GM10248 (cell line): Measurements from ENCODE around the gene CEP57L1.

ENCODE experiments used
- CTCF ChIA-PET: fragments of 300-600 bp; sonication (Branson Sonifier 250); formaldehyde crosslinking; extraction: SDS; loops from one replicate; lab custom pipeline; 2021; ENCODE audit warnings: antibody characterized with exemption; lab: Yijun Ruan, JAX
- POLR2A ChIA-PET: fragments of 350-650 bp; sonication (Branson Sonifier 250); formaldehyde crosslinking; extraction: SDS; loops from one replicate; lab custom pipeline; 2020; ENCODE audit warnings: antibody characterized with exemption; lab: Yijun Ruan, JAX
- DNase-seq: peaks from one replicate; pipeline ENCODE4 v3.0.0; 2012; ENCODE audit errors: extremely low spot score
- TF ChIP-seq, protein P1 (sequence below): IDR thresholded peaks from 2 replicates; pipeline ENCODE4 v1.5.1; 2012; ENCODE audit warnings: mild to moderate bottlenecking, low read depth; ENCODE audit errors: extremely low read depth, missing control alignments, control extremely low read depth

CEP57L1 gene

DNA sequence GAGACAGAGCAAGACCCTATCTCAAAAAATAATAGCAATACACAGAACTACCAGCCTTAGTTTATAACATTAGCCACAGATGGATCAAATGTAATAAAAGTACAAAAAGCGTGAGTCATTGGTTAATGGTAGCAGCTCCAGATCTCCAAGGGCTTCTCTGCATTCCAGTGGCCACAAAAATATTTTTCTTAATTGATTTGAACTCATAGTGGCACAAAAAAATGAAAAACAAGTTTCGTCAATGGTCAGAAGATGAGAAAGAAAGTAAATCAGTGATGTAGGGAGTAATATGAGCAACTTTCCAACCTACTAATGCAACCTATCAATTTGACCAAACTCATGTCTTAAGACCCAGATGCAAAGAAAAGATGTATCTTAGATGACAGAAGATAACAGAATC lies 79.6 kb downstream of the CEP57L1 start:
- no peak for DNase-seq
- TF ChIP-seq, protein P1, sequence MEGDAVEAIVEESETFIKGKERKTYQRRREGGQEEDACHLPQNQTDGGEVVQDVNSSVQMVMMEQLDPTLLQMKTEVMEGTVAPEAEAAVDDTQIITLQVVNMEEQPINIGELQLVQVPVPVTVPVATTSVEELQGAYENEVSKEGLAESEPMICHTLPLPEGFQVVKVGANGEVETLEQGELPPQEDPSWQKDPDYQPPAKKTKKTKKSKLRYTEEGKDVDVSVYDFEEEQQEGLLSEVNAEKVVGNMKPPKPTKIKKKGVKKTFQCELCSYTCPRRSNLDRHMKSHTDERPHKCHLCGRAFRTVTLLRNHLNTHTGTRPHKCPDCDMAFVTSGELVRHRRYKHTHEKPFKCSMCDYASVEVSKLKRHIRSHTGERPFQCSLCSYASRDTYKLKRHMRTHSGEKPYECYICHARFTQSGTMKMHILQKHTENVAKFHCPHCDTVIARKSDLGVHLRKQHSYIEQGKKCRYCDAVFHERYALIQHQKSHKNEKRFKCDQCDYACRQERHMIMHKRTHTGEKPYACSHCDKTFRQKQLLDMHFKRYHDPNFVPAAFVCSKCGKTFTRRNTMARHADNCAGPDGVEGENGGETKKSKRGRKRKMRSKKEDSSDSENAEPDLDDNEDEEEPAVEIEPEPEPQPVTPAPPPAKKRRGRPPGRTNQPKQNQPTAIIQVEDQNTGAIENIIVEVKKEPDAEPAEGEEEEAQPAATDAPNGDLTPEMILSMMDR = no peak
- ChIA-PET CTCF (no interaction called here), POLR2A (no interaction called here)

DNA sequence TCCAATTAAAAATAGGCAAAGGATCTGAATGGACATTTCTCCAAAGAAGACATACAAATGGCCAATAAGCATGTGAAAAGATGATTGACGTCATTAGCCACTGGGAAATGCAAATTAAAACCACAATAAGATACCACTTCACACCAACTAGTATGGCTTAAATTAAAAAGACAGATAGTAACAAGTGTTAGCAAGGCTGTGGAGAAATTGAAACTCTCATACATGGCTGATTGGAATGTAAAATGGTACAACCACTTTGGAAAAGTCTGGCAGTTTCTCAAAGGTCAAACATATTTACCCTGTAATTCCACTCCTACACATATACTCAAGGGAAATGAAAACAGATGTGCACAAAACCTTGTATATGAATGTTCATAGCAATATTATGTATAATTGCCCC lies 83.6 kb downstream of the CEP57L1 start:
- no peak for DNase-seq
- POLR2A ChIA-PET = interaction anchor here (0.5 kb wide), 1 partner anchor 1683 kb away, joined by 4 read pairs; no protein-coding TSS in a partner anchor
- CTCF ChIA-PET = no interaction called here
- TF ChIP-seq, protein P1 = no peak

DNA sequence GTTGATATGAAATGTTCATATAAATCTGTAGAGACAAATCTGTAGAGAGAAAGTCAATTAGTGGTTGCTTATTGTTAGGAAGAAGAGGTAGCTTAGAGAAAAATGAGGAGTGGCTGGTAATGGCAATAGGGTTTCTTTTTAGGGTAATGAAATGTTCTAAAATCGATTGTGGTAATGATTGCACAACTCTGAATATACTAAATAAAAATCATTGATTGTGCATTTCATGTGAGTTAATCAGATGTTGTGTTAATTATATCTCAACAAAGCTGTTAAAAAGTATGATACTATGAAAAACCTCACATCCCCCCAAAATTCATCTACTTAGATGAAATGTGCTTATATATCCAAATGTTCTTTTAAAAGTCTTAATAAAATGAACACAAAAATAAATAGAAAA lies 84.2 kb downstream of the CEP57L1 start:
- POLR2A ChIA-PET = interaction anchor here (0.5 kb wide), 1 partner anchor 1682 kb away, joined by 4 read pairs; no protein-coding TSS in a partner anchor
- no peak for DNase-seq
- CTCF ChIA-PET = no interaction called here
- TF ChIP-seq, protein P1 = no peak

DNA sequence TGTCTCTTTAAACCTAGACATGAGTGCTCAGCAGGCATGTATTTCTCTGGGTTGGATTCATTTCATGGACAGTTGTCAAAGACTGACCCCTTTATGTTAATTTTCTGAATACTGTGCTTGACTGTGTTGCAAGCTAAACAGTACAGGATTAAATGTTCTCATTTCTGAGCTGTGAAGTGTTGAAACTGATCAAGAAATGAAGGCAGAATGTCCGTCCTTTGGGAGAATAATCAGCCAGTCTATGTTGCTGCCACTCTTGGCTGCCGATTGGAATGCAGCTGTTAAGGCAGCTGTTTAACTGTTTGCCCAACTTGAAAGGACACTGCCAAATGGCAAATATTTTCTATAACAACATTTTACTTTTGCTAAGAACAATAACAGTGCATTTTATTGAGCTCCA lies 87.3 kb downstream of the CEP57L1 start:
- ChIA-PET CTCF (interaction anchor here (0.9 to 3.1 kb wide), 4 partner anchors 9 to 203 kb away, joined by 3 to 17 read pairs (median 4); partner anchors contain the start of gene CD164), POLR2A (no interaction called here)
- no peak for DNase-seq
- TF ChIP-seq, protein P1 = no peak

DNA sequence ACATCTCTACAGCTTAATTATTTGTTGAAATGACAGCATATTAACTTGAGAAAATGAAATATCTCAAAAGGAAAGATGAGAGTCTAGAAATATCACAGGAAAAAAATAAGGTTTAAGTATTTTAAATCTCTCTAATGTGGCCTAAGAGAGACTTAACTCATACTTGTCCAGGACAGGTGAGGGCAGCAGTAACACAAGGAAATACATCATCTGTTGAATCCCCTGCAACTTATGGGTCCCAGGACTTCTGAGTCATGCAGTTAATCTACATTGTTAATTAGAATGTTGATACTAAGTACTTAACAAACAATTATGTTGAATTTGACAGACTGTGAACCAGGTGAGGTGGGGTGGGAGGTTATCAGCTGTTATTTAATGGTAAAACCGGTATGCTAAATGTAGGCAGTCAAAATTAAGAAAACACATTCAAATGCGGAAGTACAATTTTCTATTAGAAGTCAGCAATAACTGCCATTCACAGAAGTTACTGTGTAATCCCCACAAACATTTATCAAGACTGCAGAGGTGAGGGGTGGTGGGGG lies 87.9 kb downstream of the CEP57L1 start:
- no peak for DNase-seq
- TF ChIP-seq, protein P1 = no peak
- ChIA-PET POLR2A (no interaction called here), CTCF (interaction anchor here (0.9 to 3.1 kb wide), 3 partner anchors 9 to 200 kb away, joined by 3 to 17 read pairs (median 4); partner anchors contain the start of gene CD164)

DNA sequence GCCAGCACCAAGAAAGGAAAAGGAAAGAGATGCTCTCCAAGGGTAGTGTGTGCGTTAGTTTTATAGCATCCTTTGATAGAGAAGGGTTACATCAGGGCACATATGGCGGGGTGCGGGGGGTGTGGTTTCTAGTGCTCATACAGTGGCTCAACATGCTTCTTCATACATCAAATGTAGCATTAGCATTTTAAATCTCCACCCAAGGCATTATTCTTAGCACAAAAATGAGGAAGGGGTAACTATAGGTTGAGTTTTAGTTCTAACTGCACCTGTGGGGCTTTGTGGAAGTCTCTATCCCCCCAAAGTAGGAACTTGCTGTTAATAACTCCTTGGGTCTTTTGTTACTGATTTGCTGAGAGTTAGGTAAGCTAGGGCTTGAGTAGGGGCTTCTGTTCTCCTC lies 89.3 kb downstream of the CEP57L1 start:
- ChIA-PET POLR2A (no interaction called here), CTCF (interaction anchor here (1.0 kb wide), 2 partner anchors 8 to 199 kb away, joined by 3 to 5 read pairs; no protein-coding TSS in a partner anchor)
- TF ChIP-seq, protein P1 = no peak
- no peak for DNase-seq

DNA sequence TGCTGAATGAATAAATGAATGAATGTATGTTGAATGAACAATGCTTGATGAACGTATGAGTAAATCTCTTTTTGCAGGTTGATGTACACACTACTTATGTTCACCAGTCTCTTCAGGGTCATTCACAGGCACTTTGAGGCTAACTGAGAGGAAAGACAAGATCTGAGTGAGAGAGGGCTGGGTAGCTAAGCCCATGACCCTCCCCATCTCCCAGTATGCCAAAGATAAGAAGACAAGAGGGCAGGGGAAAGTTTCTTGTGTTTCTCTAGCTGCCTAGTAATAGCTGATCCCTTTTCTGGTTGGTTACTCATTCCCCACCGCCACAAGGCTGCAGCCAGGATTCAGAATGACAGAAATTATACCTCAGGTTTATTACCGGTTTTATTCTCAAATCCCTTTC lies 90.7 kb downstream of the CEP57L1 start:
- POLR2A ChIA-PET = no interaction called here
- DNase-seq = no peak
- CTCF ChIA-PET = interaction anchor here (0.6 to 5.2 kb wide), 3 partner anchors 9 to 505 kb away, joined by 3 to 111 read pairs (median 6); partner anchors contain the start of genes AK9, CD164 and FIG4
- TF ChIP-seq, protein P1 = no peak
